Posterior cingulate gyrus (tissue), 11 donors: Measurements from ENCODE around the gene FOXA2.
A peak's percentile ranks its signal among the peaks of the same experiment; 100 is the strongest.
"Not testable (repeated sequence)": the region's sequence is repeated elsewhere in the genome, so short reads cannot be mapped to it uniquely, and the experiment has no call there.

ENCODE experiments used
- DNase-seq, 10 donors: peaks; one replicate each; pipeline versions ENCODE4 v3.0.0 to v3.0.0-alpha.2; 2020 to 2021; ENCODE audit warnings: mixed read lengths in 3 of 10
- intact Hi-C: fragments of 100-400 bp; cut with DNase I; formaldehyde crosslinking; loops from one replicate; pipeline ENCODE4 v1.15.1; 2023

The FOXA2 gene

DNA sequence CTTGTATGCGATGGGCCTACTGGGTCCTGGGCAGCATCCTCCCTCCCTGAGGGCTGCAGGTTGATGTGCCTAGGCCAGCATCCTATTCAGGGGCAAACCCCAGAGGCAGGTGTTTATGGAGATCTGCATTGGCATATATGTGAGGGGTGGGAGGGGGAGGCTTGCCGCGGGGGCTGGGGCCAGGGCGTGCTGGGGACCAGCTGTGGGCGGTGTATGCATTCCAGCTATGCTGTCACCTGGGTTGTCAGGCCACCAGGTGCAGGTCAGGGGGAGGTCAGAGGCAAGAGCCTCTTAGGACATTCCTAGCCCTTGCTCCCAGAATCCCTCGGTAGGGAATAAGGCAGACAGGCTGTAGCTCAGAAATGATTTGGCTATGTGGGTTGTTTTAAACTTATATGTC is 11.9 kb downstream of the FOXA2 start:
- intact Hi-C loops = no loop called here
- DNase-seq = no peak

DNA sequence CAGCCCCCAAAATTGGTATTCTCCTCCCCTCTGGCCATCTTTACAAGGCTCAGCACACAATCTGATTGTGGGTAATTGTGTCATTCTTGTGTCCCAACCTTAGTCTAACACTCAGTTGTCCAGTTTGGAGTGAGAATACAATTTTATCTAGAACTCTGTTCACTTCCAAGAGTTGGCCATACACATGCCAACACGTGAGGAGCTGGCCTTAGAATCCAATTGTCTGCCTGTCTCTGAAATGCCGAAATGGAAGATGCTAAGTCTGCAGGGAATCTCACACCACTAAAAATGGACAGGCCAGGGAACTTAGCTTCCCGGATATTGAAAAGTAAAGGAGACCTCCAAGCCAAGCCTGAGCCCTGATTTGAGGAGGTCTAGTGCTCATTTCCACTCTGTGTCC is 12.3 kb downstream of the FOXA2 start:
- no peak for DNase-seq
- intact Hi-C loops = no loop called here

DNA sequence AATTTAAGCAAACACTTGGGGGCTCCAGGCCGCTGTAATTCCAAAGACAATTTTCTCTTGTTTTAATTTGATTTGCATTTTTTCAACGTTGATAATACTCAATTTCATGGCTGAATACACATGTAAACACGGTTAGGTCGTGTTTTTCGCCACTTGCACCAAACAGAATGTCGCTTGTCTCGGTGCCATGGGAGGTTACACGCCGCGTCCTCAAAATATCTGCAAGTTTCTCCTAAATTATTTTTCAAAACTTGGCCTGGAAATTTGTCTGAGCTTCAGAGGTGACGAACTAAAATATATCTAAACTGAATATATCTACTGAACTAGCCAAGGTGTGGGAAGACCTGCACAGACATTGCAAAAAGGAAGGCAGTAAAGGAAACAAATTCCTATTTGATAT is 15.0 kb downstream of the FOXA2 start:
- no peak for DNase-seq
- intact Hi-C loops = no loop called here

DNA sequence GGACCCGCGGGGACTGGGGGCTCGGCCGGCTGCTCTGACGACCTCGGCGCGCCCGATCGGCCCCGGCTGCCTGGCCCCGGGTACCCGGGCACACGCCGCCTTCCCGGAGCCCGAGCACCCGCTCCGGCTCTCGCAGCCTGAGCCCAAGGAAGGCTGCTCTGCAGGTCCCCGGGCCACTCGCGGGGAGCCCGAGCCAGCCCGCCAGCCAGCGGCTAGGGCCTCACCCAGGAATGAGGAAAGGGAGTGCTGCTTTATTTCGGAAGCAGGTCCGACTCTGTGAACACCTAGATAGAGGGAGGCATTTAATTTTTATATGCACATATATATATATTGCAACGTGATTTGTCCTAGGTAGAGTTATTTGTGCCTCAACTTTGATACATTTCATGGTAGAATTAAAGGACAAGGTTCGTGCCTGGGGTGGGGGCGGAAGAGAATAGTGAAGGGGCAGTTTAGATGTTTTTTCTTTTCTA is 15.5 kb downstream of the FOXA2 start:
- peak in 1 of 10 donors; percentile 56 for DNase-seq
- intact Hi-C loops = no loop called here

DNA sequence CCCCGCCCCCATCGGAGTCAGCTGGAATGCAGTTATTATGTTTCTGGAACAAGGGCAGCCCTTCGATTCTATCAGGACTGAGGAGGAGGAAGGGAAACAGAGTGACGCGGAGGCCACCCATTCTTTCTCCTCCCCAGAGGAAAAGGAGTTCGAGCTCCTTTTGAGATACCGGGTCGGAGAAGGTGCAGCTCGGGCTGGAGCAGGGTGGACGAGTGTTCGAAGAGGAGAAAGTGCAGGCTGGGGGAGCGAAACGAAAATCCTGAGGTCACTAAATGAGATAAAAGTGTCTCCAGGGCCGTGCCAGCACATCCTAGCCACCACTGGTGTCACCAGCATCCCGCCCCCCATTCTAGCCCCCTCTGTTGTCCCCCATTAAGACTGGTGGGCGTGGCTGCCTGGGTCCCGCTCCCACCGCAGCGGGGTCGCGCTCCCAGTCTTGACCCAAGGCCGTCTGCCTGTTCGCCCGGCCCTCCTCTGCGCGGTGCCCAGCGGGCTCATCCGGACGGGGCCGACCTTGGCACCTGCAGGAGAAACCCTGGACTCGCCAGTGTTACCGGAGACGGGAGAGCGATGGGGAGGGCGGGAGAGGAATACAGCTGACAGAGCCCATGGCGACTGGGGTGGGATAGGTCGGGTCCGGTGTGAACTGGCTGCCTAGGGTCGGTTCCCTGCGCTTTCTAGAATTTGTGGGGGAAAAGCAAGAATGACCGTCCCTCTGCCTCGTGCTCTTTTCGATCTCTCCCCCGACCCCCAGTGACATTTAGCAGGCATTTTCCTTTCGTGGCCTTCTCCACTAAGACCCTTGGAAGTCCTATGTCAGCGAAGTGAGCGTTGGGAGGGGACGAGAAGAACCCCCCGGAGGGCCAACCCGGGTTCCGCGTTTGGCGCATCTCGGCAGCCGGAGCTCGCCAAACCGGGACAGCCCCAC is 16.2 kb downstream of the FOXA2 start:
- peak in 1 of 10 donors; percentile 83 for DNase-seq

DNA sequence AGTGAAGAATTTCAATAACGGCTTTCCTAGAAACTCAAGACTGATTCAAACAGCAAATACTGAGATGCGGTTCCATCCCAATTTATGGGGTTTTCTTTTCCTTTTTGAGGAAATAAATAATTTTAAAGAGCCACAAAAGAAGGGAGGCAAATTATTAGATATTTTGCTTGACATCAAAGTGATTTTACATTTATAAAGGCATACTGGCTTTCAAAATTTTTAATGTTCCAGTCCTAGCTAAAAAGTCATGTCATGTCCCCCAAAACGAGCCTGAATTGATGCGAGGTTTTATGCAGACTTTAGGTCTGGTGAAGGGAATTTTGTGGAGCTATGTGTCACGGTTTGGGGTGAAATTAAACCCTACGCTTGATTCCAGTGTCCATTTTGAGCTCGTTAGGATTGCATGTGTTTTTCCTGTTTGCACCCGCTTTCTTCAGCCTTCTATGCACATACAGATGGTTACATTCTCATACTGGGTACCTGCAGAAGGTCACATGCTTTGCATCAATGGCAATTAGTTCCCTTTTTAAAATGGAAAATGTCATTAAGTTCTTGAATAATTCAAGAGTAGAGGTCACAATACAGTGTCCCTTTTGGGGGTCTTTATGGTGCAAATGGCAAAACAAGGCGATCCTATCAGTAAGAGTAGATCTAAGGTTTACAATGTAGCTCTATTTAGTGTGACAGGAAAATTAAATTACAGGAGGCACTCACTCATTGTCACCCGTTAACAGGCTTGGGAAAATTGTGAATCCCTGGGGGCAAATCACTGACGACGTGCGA is 17.3 kb downstream of the FOXA2 start:
- DNase-seq = no peak
- intact Hi-C loops = no loop called here

More for the DNA sequence above, 16.2 kb downstream of the FOXA2 start:
- intact Hi-C loops = no loop called here

DNA sequence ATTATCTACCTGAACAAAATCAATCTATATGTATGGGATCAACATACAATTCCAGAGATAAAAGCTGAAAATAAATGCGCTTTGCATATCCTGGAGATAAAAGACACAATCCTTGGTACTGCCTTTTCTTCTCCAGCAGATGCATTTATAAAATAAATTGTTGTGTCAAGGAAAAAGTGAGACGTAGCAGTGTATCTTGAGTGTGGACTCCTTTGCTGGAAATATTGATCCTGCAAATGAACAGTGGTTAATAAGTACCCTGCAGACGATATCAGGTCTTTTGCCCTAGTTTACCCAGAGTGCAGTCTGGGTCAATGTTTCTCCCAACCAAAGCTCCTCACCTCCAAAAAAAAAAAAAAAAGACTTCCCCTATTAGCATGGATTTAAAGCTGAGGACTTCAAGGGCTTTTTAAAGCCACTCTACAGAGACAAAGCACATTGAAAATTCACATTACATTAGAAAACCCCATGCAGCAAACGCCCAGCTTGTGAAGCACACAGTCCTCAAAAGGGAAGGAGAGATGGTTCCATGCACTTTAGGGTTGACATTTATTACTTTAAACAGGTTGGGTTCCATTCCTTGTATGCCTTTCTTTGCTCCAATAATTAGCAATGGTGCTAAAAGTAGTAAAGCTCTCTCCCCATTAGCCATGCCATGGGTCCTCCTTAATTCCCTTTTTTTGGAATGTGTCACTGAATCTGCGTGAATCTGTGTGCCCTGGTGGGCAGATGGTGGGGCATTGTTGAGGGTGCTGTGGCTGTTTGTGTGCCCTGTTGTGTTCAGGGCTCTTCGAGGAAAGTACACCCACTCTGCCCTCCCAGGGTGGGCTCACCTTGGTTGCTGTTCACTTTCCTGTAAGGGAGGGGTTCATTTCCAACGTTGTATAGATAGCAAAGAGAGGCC is 21.1 kb downstream of the FOXA2 start:
- intact Hi-C loops = no loop called here
- no peak for DNase-seq

DNA sequence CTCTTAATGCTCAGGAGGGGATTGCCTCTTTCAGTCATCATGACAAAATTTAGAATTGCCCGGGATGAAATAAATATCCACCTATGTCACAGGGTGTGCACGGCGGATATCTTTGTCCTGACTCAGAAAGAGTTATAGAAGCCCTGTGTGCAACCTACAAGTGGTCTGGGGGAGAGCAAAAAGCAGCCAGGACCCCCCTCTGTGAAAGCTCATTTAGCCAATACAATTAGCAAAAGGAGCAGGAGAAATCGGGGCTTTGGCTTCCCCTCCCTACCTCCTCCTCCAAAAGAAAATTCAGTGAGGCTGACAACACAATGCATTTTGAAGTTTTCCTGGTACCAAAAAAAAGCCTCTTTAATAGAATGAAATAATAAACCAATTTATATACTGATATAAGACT is 21.8 kb downstream of the FOXA2 start:
- DNase-seq = no peak
- intact Hi-C loops = no loop called here

DNA sequence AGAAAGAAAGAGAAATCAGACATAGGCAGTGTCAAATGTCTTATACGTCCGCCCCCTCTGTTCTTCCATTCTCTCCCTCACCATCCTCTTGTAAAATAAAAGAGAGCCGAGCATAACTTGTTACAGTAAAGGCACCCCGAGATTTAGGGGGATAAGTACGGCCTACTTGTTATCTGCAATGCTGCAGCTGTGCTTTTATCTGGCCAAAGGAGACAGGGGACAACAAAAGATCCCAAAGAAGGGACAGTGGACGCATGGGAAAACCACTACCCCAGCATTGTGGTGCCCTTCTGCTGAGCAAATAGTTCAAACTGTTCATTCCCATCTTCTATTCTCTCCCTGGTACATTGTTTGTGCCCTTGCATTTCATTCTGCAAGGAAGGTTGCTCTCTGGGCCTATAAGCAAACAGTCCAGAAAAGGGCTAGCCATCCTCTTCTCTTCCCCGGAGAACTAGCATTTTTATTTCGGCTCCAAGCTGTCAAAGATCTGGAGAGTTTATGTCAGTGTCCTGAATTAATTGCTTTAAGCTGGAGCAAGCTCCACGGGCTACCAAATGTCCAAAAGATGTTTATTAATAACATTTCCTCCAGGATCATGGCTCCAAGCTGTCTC is 22.3 kb downstream of the FOXA2 start:
- intact Hi-C loops = no loop called here
- no peak for DNase-seq

DNA sequence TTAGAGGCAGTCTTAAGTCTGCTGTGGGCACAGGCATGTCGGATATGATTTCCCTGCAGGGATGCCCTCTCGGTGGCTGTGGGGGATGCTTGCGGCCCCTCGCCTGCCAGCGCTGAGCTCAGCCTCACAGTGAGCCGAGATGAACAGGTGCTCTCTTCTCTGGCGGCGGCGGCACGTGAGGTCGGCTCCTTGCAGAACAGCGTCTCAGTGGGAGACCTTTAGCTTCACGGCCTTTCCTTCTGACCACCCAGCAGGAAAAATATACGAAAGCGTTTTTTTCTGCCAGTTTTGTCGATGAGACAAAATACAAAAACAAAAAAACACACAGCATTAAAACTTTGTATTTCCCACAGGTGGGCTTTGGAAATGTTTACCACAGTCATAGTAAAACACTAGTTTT is 23.6 kb downstream of the FOXA2 start:
- intact Hi-C loops = no loop called here
- no peak for DNase-seq

DNA sequence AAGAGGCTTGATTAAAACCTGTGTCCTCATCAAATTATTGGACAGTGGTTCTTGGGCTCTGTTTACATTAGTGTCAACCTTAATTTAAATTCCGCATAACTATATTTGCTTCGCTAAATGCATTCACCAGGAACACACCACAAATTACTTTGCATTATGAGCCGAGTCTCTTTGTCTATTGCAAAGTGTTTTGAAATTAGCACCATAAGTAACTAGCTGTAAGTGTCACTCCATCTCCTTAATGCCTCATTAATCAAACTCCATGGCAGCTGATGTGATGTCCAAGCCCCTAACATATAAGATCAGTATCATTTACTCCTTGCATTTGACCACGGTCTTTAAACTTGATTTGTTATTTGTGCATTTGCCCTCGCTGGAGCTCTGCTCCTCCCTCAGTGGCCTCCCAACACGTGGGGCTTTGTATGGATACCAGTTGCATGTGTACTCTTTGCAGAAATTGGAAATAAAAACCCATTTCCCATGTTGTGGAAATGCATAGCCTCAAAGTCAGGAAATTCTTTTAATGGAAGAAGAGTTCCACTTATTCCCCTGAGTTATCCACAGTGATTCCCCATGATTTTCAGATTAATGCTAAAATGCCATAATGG is 24.6 kb downstream of the FOXA2 start:
- DNase-seq = no peak
- intact Hi-C loops = no loop called here

DNA sequence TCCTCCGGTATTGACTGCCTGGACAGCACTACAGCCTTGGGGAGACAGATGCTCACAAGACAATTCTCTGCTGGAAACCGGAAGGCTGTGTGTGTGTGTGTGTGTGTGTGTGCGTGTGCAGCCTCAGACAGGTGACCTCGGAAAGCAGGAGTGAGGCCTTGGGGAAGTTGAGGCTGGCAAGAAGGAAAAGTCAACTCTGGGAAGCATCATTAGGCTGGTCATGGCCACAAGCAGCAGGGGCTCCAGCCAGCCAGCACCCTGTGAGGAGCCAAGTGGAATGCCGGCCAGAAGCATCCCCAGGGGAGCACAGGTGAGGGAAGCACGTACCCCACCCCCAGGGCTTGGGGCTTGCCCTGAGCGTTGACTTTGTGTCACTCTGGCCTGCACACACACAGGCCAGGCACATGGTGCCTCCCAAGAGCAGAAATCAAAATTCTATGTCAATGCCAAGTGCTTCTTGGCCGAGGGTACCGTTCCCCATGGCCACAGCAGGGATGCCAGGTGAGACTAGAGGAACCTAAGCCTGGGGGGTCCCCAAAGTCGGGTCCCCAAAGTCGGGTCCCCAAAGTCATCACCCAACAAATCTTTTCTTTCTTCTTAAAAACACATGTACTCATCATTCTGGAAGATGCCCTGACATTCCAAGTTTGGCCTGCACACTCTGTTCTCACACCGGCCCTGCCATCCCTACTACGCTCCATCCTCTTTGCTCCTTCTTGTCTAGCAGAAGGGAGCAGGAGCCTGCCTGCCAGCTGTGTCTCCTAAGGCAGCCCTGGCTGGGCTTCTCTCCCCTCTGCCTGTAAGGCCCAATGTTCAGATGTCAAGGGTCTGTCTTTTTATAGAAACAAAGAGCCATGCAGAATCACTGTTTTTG is 26.7 kb downstream of the FOXA2 start:
- intact Hi-C loops = no loop called here
- peak in 1 of 10 donors; percentile 65 for DNase-seq

DNA sequence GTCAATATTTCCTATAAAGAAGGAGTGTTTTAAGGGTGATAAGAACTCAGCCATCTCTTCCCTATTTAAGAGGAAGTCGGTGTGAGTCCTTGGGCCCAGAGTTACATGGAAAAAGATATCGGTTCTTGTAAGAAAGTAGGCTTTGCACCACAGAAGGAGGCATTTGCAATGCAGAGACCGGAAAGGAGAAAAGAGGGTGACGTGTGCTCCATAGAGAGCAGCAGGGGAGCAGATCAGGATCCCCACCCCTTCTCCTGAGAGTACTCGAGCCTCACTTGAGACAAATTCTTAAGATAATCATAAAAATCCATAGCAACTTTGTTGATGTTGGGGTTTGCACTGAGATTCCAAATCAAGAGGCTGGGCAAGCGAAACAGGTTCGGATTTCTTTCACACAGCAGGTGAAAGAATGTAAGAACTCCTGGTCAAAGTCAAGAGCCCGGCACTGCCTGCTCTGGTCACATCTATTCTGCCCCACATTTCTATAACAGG is 27.8 kb downstream of the FOXA2 start:
- intact Hi-C loops = no loop called here
- DNase-seq = peak in 1 of 10 donors; percentile 25

DNA sequence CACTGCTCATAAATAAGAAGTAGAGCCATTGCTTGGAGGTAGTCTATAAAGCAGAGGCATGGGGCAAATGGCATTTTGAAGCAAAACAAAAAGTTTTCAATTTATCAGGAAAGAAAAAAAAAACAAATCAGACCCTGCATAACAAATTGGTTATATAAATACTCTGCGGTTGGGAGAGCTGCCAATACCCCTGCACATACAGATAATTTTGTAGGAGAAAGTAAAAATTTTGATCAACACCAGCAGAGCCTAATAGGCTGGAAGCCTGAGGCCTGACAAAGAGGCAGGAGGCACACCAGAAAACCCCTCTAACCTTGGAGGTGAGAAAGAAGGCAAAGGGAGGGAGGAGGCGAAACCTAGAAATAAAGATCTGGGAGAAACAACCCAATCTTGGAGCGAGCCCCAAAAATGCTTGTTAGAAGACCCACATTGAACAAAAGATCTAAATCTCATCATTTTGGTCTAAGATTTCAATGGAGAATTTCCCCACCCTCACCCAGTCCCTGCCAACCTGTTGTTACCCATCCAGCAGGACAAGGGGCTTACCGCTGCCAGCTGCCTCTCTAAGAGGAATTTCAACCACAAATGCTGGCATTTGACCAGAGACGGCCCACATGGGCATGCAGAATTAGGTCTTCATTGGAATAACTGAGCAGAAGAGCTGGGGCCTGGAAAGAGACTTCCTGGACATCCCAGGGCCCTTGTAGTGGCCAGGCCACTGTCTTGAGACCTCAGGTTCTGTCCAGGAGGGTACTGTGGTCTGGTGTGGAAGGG is 28.4 kb downstream of the FOXA2 start:
- DNase-seq = peak in 1 of 10 donors; percentile 37
- intact Hi-C loops = no loop called here

DNA sequence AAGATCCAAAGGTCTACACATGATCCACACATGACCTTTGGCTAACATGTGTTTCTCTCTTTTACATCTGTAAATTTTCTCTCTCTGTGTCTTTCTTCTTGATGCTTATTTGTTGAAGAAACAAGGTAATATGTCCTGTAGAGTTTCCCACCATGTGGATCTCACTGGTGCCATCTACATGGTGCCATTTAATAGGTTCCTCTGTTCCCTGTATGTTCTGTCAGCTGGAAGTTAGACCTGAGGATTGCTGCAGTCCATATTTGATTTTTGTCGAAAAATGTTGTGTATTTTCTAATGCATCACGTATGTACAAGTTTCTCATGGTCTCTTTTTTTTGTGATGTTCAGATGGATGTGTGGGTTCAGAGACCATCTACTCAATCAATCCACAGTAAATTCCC is 30.0 kb downstream of the FOXA2 start:
- intact Hi-C loops = no loop called here
- DNase-seq = no peak

DNA sequence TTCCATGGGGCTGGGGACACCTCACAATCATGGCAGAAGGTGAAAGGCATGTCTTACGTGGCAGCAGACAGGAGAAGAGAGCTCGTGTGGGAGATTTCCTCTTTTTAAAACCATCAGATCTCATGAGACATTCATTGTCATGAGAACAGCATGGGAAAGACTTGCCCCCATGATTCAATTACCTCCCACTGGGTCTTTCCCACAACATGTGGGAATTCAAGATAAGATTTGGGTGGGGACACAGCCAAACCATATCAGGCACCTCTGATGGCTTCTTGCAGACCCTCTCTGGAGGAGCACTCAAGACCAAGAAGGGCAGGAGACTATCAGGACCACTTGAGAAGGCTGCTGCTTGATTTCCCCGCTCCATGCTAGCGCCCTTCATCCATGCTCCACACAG is 33.9 kb downstream of the FOXA2 start:
- DNase-seq, intact Hi-C loops: not testable (repeated sequence)

DNA sequence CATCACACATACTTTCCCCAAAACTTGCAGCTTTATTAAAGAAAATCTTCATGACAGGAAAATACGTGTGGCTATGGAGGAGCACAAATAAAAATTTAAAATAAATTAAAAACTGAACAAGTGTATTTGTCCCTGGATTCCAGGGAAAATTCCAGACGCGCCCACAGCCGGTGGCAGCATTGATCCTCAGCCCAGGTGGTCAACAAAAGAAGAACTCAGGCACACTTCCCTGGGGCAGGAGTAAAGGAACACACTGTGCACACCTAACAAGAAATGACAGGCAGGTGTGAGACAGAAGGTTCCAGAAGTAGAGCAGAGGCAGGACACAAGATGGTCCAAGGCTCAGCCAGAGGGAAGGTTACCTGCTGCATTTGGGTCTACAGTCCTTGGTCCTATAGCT is 36.3 kb downstream of the FOXA2 start:
- intact Hi-C loops = no loop called here
- no peak for DNase-seq

DNA sequence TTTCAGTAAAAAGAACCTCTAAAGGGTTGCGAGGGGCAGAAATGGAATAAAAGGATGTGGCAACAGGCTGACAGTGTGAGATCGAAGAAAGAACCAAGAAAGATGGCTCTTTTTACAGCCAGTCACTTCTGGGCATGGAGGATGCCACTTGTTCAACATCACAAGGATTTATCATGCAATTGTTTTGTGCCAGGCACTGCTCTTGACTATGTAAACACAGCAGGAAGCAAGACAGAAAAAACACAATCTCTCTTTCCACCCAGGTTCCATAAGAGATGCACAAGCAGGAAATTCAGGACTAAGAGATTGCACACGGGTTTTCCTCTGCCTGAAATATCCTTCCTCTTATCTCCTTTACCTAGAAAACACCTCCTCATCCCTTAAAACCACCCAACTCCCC is 38.0 kb downstream of the FOXA2 start:
- intact Hi-C loops = no loop called here
- no peak for DNase-seq
